Vagina (tissue), 2 donors: ENCODE data around the gene KCTD16. TPM values are rescaled to one million over a fixed set of nuclear protein-coding genes. Genes with fewer than 3 reads are reported as not detected.

ENCODE experiments used
- DNase-seq, 2 donors: peaks; one replicate each; pipeline ENCODE4 v3.0.0-alpha.2; 2017; ENCODE audit errors: extremely low spot score in 2 of 2
- H3K27ac ChIP-seq: fragments of 200-600 bp; sonication (generic); one replicate; pipeline ENCODE4 v1.5.1; 2019
- H3K27me3 ChIP-seq: fragments of 200-600 bp; sonication (generic); one replicate; pipeline ENCODE4 v1.5.1; 2019
- H3K36me3 ChIP-seq, 2 donors: fragments of 200-600 bp; sonication (generic); one replicate each; pipeline ENCODE4 v1.5.1; 2017 to 2019
- H3K4me1 ChIP-seq: fragments of 200-600 bp; sonication (generic); one replicate; pipeline ENCODE4 v1.5.1; 2019
- H3K4me3 ChIP-seq, 2 donors: fragments of 200-600 bp; sonication (generic); 1 replicate in 1 of 2; 2 replicates in 1 of 2; pipeline ENCODE4 v1.5.1; 2016 to 2019
- H3K9me3 ChIP-seq: fragments of 200-600 bp; sonication (generic); one replicate; pipeline ENCODE4 v1.5.1; 2019
- CTCF ChIP-seq, 3 experiments: fragments of 450-650 bp in 2 of 3; fragments of 200-600 bp in 1 of 3; sonication (generic) in 1 of 3; IDR thresholded peaks; one replicate each; pipeline ENCODE4 v1.5.1; 2017 to 2019; ENCODE audit warnings: antibody characterized with exemption in 3 of 3, mild to moderate bottlenecking in 2 of 3, moderate library complexity in 2 of 3
- POLR2A ChIP-seq, 2 donors: fragments of 450-650 bp; IDR thresholded peaks; one replicate each; pipeline ENCODE4 v1.6.1; 2017; ENCODE audit warnings: antibody characterized with exemption in 2 of 2, mild to moderate bottlenecking in 2 of 2, moderate library complexity in 2 of 2
- POLR2AphosphoS5 ChIP-seq, 2 donors: sonication (generic); formaldehyde crosslinking; IDR thresholded peaks; one replicate each; pipeline ENCODE4 v1.9.0; 2017; ENCODE audit warnings: antibody characterized with exemption in 2 of 2, mild to moderate bottlenecking in 2 of 2, low read depth in 1 of 2; ENCODE audit not compliant: insufficient read depth in 1 of 2
- intact Hi-C: fragments of 100-400 bp; cut with DNase I; formaldehyde crosslinking; loops from one replicate; pipeline ENCODE4 v1.15.1; 2023
- total RNA-seq: library from RNA; depleted of rRNA; stranded (reverse); fragments of >200 nt; gene quantifications from one replicate; pipeline ENCODE4 v1.2.3, GENCODE V29; 2016

Gene KCTD16
- total RNA-seq, 1 donor from 2014 or later: 0.25 TPM

GRCh38 chr5:144249755-144250464 is 79.2 kb downstream of the KCTD16 start:
- TF ChIP-seq POLR2A (IDR thresholded peaks at IDR 0.05): no peak
- intact Hi-C loops: no loop called here
- DNase-seq: no peak

GRCh38 chr5:144254552-144254951 is 83.9 kb downstream of the KCTD16 start:
- TF ChIP-seq CTCF (IDR thresholded peaks at IDR 0.05): no peak
- TF ChIP-seq POLR2A (IDR thresholded peaks at IDR 0.05): no peak
- no peak for TF ChIP-seq POLR2AphosphoS5 (IDR thresholded peaks at IDR 0.05; ENCODE audit: insufficient read depth in 1 of 2, low read depth in 1 of 2)
- Histone ChIP-seq H3K9me3 (no peaks in the 10 kb centered on the region), H3K4me1 (no peaks in the 10 kb centered on the region), H3K27ac (no peak overlapping the region), H3K27me3 (no peaks in the 10 kb centered on the region), H3K4me3 (no peak overlapping the region), H3K36me3 (no peaks in the 10 kb centered on the region)
- intact Hi-C loops: no loop called here
- DNase-seq: no peak

More at GRCh38 chr5:144249755-144250464, 79.2 kb downstream of the KCTD16 start:
- no peak overlapping the region for H3K4me3 ChIP-seq
- no peaks in the 10 kb centered on the region for H3K9me3 ChIP-seq
- no peaks in the 10 kb centered on the region for H3K36me3 ChIP-seq
- no peaks in the 10 kb centered on the region for H3K4me1 ChIP-seq
- no peaks in the 10 kb centered on the region for H3K27me3 ChIP-seq
- H3K27ac ChIP-seq: no peak overlapping the region

GRCh38 chr5:144260121-144260520 is 89.4 kb downstream of the KCTD16 start:
- Histone ChIP-seq H3K36me3 (no peaks in the 10 kb centered on the region), H3K4me1 (no peaks in the 10 kb centered on the region), H3K4me3 (no peak overlapping the region), H3K27ac (no peak overlapping the region), H3K9me3 (no peaks in the 10 kb centered on the region), H3K27me3 (no peaks in the 10 kb centered on the region)
- no peak for DNase-seq
- TF ChIP-seq CTCF (IDR thresholded peaks at IDR 0.05) (no peak), POLR2AphosphoS5 (IDR thresholded peaks at IDR 0.05; ENCODE audit: insufficient read depth in 1 of 2, low read depth in 1 of 2) (no peak), POLR2A (IDR thresholded peaks at IDR 0.05) (no peak)
- intact Hi-C loops: no loop called here

GRCh38 chr5:144265643-144266247 is 95.1 kb downstream of the KCTD16 start:
- H3K36me3 ChIP-seq: no peaks in the 10 kb centered on the region
- intact Hi-C loops: no loop called here
- no peaks in the 10 kb centered on the region for H3K27me3 ChIP-seq
- no peak overlapping the region for H3K27ac ChIP-seq
- DNase-seq: no peak
- H3K9me3 ChIP-seq: no peaks in the 10 kb centered on the region
- TF ChIP-seq POLR2AphosphoS5 (IDR thresholded peaks at IDR 0.05; ENCODE audit: insufficient read depth in 1 of 2, low read depth in 1 of 2) (no peak), CTCF (IDR thresholded peaks at IDR 0.05) (no peak), POLR2A (IDR thresholded peaks at IDR 0.05) (no peak)
- H3K4me3 ChIP-seq: no peak overlapping the region
- no peaks in the 10 kb centered on the region for H3K4me1 ChIP-seq

- DNase-seq: no peak
These were observed 97.4 kb downstream of the KCTD16 start for GRCh38 chr5:144267961-144268513.

More at GRCh38 chr5:144267961-144268513, 97.4 kb downstream of the KCTD16 start:
- no peak overlapping the region for H3K4me3 ChIP-seq
- no peaks in the 10 kb centered on the region for H3K9me3 ChIP-seq
- no peak overlapping the region for H3K27ac ChIP-seq
- no peaks in the 10 kb centered on the region for H3K36me3 ChIP-seq
- no peaks in the 10 kb centered on the region for H3K27me3 ChIP-seq
- H3K4me1 ChIP-seq: no peaks in the 10 kb centered on the region
- intact Hi-C loops: no loop called here
- TF ChIP-seq POLR2AphosphoS5 (IDR thresholded peaks at IDR 0.05; ENCODE audit: insufficient read depth in 1 of 2, low read depth in 1 of 2) (no peak), POLR2A (IDR thresholded peaks at IDR 0.05) (no peak), CTCF (IDR thresholded peaks at IDR 0.05) (no peak)
